PC-9 (cell line): Measurements from ENCODE around the gene DSPP. TPM values are rescaled to one million over a fixed set of nuclear protein-coding genes. Genes with fewer than 3 reads are reported as not detected.
"Not testable (repeated sequence)": the region's sequence is repeated elsewhere in the genome, so short reads cannot be mapped to it uniquely, and the experiment has no call there.

Experiments used
- BruUV-seq: library from RNA; stranded (reverse); fragments of 400-500 nt; replicated peaks from 2 replicates; lab custom pipeline; 2021; lab: Mats Ljungman, UMichigan
- CTCF ChIA-PET: fragments of 300-600 bp; sonication (Branson Sonifier 250); formaldehyde crosslinking; loops from one replicate; lab custom pipeline; 2022; ENCODE audit warnings: antibody characterized with exemption; lab: Charles Lee
- POLR2A ChIA-PET: fragments of 300-600 bp; sonication (Branson Sonifier 250); formaldehyde crosslinking; loops from one replicate; lab custom pipeline; 2022; ENCODE audit warnings: antibody characterized with exemption; ENCODE audit not compliant: unreplicated experiment; lab: Charles Lee
- DNase-seq, 2 experiments: peaks; one replicate each; pipeline versions ENCODE4 v3.0.0 to v3.0.0-alpha.2; 2015 to 2022; ENCODE audit warnings: mixed read lengths in 1 of 2
- H2AFZ ChIP-seq: fragments of 200-600 bp; sonication (generic); 2 replicates; pipeline ENCODE4 v1.8.1; 2017; ENCODE audit warnings: antibody characterized with exemption
- H3F3A ChIP-seq: fragments of 200-600 bp; sonication (generic); 2 replicates; pipeline ENCODE4 v1.8.1; 2017; ENCODE audit warnings: antibody characterized with exemption, mild to moderate bottlenecking, low read depth; ENCODE audit not compliant: insufficient read depth
- H3K27ac ChIP-seq: fragments of 200-600 bp; sonication (generic); 2 replicates; pipeline ENCODE4 v1.6.1; 2016; ENCODE audit warnings: mixed run types
- H3K27me3 ChIP-seq: fragments of 200-600 bp; sonication (generic); 2 replicates; pipeline ENCODE4 v1.6.1; 2016; ENCODE audit warnings: low read depth, mixed run types; ENCODE audit not compliant: insufficient read depth
- H3K36me3 ChIP-seq: fragments of 200-600 bp; sonication (generic); 2 replicates; pipeline ENCODE4 v1.6.1; 2016; ENCODE audit warnings: low read depth, mixed run types
- H3K4me1 ChIP-seq: fragments of 200-600 bp; sonication (generic); replicated peaks from 2 replicates; pipeline ENCODE4 v1.6.1; 2016; ENCODE audit warnings: mixed run types; ENCODE audit not compliant: insufficient read depth
- H3K4me2 ChIP-seq: fragments of 200-600 bp; sonication (generic); 2 replicates; pipeline ENCODE4 v1.6.1; 2017; ENCODE audit warnings: mixed run types
- H3K4me3 ChIP-seq: fragments of 200-600 bp; sonication (generic); 2 replicates; pipeline ENCODE4 v1.6.1; 2016; ENCODE audit warnings: mixed run types
- H3K79me2 ChIP-seq: fragments of 200-600 bp; sonication (generic); 2 replicates; pipeline ENCODE4 v1.6.1; 2017; ENCODE audit warnings: low read depth, mixed run types
- H3K9me2 ChIP-seq: fragments of 200-600 bp; sonication (generic); 2 replicates; pipeline ENCODE4 v1.8.1; 2017; ENCODE audit warnings: mild to moderate bottlenecking; ENCODE audit not compliant: insufficient read depth
- H3K9me3 ChIP-seq: fragments of 200-600 bp; sonication (generic); 2 replicates; pipeline ENCODE4 v1.8.1; 2016; ENCODE audit warnings: low read depth; ENCODE audit not compliant: insufficient read depth
- H4K20me1 ChIP-seq: fragments of 200-600 bp; sonication (generic); 2 replicates; pipeline ENCODE4 v1.8.1; 2017; ENCODE audit not compliant: insufficient read depth
- CTCF ChIP-seq: fragments of 200-600 bp; sonication (generic); conservative IDR thresholded peaks from 2 replicates; pipeline ENCODE4 v1.6.1; 2017; ENCODE audit warnings: mixed run types, antibody characterized with exemption, mild to moderate bottlenecking, moderate library complexity
- EZH2 ChIP-seq: fragments of 200-600 bp; sonication (generic); IDR thresholded peaks from 2 replicates; pipeline ENCODE4 v1.8.0; 2017; ENCODE audit warnings: antibody characterized with exemption, low read depth
- intact Hi-C: fragments of 100-400 bp; cut with micrococcal nuclease; formaldehyde crosslinking; loops from one replicate; pipeline ENCODE4 v1.10.0; 2022; ENCODE audit not compliant: unreplicated experiment
- total RNA-seq: library from RNA; stranded (reverse); gene quantifications from 2 replicates; pipeline ENCODE4 v1.2.3, GENCODE V29; 2021

DSPP gene
- total RNA-seq, 1 experiment from 2014 or later = not detected

GRCh38 chr4:87570290-87570805 is 38.0 kb upstream of the DSPP start:
- H3K27ac ChIP-seq = no peak overlapping the region
- H3K79me2 ChIP-seq = no peaks in the 10 kb centered on the region
- POLR2A ChIA-PET = no interaction called here
- intact Hi-C loops = no loop called here
- no peaks in the 10 kb centered on the region for H3K9me3 ChIP-seq
- H3K27me3 ChIP-seq = no peaks in the 10 kb centered on the region
- DNase-seq = no peak
- no peaks in the 10 kb centered on the region for H3K36me3 ChIP-seq
- H3K4me3 ChIP-seq = no peak overlapping the region
- no peak overlapping the region for H2AFZ ChIP-seq
- BruUV-seq = no TSS peak
- no peaks in the 10 kb centered on the region for H3K9me2 ChIP-seq
- no peaks in the 10 kb centered on the region for H4K20me1 ChIP-seq
- no peaks in the 10 kb centered on the region for H3F3A ChIP-seq
- H3K4me1 ChIP-seq = no peaks in the 10 kb centered on the region; the same call in 1 of the 2 replicates
- TF ChIP-seq EZH2 = no peak
- TF ChIP-seq CTCF = no peak
- no peak overlapping the region for H3K4me2 ChIP-seq
- CTCF ChIA-PET = no interaction called here

GRCh38 chr4:87574376-87574775 is 34.0 kb upstream of the DSPP start:
- intact Hi-C loops, H3F3A ChIP-seq, H4K20me1 ChIP-seq, H3K4me3 ChIP-seq, H3K79me2 ChIP-seq, POLR2A ChIA-PET, H3K27me3 ChIP-seq, H2AFZ ChIP-seq, BruUV-seq, H3K9me3 ChIP-seq, H3K36me3 ChIP-seq, DNase-seq, H3K9me2 ChIP-seq, H3K27ac ChIP-seq, H3K4me1 ChIP-seq, CTCF ChIA-PET, H3K4me2 ChIP-seq: not testable (repeated sequence)

- POLR2A ChIA-PET = no interaction called here
- Histone ChIP-seq H4K20me1 (no peaks in the 10 kb centered on the region), H3K4me3 (no peak overlapping the region), H3K36me3 (no peaks in the 10 kb centered on the region), H3K27me3 (no peaks in the 10 kb centered on the region), H2AFZ (no peak overlapping the region), H3K4me1 (no peaks in the 10 kb centered on the region; the same call in 1 of the 2 replicates), H3K9me3 (no peaks in the 10 kb centered on the region), H3K79me2 (no peaks in the 10 kb centered on the region), H3F3A (no peaks in the 10 kb centered on the region), H3K9me2 (no peaks in the 10 kb centered on the region), H3K4me2 (no peak overlapping the region), H3K27ac (0 out of 2 replicates have a peak overlapping the region, but pooled peaks have one; percentile 16)
- TF ChIP-seq EZH2 = no peak
- TF ChIP-seq CTCF = no peak
- CTCF ChIA-PET = no interaction called here
- BruUV-seq = no TSS peak
- intact Hi-C loops = no loop called here
- peak in 1 of 2 experiments; percentile 35 for DNase-seq
Measured at GRCh38 chr4:87574996-87575395, 33.3 kb upstream of the DSPP start.

- no peak for DNase-seq
- H3K79me2 ChIP-seq = no peaks in the 10 kb centered on the region
- H3K9me3 ChIP-seq = no peaks in the 10 kb centered on the region
- TF ChIP-seq CTCF (no peak), EZH2 (no peak)
- no peak overlapping the region for H3K4me2 ChIP-seq
- no peak overlapping the region for H3K4me3 ChIP-seq
- H3F3A ChIP-seq = no peaks in the 10 kb centered on the region
- no peaks in the 10 kb centered on the region for H4K20me1 ChIP-seq
- H3K4me1 ChIP-seq = no peaks in the 10 kb centered on the region; the same call in 1 of the 2 replicates
- ChIA-PET POLR2A (no interaction called here), CTCF (no interaction called here)
- no TSS peak for BruUV-seq
- no peaks in the 10 kb centered on the region for H3K36me3 ChIP-seq
- intact Hi-C loops = no loop called here
- no peak overlapping the region for H2AFZ ChIP-seq
- H3K27me3 ChIP-seq = no peaks in the 10 kb centered on the region
- H3K9me2 ChIP-seq = no peaks in the 10 kb centered on the region
- no peak overlapping the region for H3K27ac ChIP-seq
Measured at GRCh38 chr4:87575408-87575807, 32.9 kb upstream of the DSPP start.
